HG02870 (cell line): ENCODE measurements around the gene TMUB1.

Experiments
- ATAC-seq: cut with Tn5 transposase; IDR thresholded peaks from one replicate; pipeline ENCODE4 v1.9.1; 2021; ENCODE audit warnings: mild to moderate bottlenecking, moderate library complexity; ENCODE audit not compliant: unreplicated experiment

The TMUB1 gene

GRCh38 chr7:151071032-151071866 lies 12.0 kb downstream of the TMUB1 start:
- ATAC-seq = no peak

- ATAC-seq = no peak
These were observed 12.7 kb downstream of the TMUB1 start for GRCh38 chr7:151070574-151070960.

GRCh38 chr7:151069841-151070573 lies 13.3 kb downstream of the TMUB1 start:
- no peak for ATAC-seq

DNA sequence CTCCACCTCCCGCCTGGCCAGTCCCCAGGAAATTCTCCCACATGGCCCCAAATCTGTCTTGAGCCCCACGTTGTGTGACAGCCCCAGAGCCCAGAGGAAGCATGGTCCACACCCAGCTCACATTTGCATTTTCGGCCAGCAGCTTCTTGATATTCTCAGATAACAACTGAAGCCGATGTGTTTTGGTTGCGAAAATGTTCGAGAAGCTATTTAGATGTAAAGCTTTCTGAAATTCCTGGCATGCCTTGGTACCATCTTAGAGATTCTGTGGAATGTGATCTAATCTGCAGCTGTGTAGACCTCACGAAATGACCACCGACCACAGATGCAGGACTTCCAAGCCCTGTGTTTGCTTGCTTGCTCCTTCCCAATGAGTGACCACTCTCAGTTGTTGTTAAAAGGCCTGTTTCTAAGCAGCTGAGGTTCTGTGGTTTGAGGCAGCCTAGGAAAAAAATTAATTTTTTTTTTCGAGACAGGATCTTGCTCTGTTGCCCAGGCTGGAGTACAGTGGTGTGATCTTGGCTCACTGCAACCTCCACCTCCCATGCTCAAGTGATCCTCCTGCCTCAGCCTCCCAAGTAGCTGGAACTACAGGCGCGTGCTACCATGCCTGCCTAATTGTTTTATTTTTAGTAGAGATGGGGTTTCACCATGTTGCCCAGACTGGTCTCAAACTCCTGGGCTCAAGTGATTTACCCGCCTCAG lies 15.1 kb downstream of the TMUB1 start:
- no peak for ATAC-seq

GRCh38 chr7:151066273-151066974 lies 16.9 kb downstream of the TMUB1 start:
- ATAC-seq = no peak

GRCh38 chr7:151065516-151065915 lies 17.8 kb downstream of the TMUB1 start:
- ATAC-seq = no peak

DNA sequence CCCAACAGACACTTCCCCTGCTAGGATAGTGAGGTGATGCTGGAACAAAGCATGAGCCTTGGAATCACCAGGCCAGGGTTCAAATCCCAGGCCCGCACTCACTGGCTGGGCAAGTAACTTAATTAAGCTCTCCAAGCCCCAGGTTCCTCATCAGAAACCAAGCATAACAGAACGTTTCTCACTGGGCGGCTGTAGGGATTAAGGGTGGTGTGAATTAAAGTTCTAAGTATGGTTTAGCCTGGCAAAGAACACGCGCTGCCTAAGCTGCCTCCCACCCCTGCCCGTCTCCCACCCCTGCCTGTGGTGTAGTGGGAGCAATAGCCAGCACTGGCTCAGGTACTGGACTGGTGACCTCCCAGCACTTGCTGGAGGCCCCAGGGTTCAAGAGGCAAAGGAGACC lies 18.3 kb downstream of the TMUB1 start:
- ATAC-seq = no peak

DNA sequence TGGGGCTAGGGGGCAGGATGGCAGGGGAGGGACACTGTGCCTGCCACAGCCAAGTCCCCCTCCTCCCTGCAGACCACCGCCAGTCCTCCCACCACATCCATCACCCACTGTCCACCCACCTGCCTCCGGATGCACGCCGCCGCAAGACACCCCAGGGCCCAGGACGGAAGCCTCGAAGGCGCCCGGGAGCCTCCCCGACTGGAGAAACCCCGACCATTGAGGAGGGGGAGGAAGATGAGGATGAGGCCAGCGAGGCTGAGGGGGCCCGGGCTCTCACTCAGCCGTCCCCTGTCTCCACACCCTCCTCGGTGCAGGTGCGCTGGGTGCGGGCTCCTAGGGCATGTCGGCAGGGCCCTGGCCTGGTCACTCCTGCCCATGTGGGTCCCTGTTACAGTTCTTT lies 18.8 kb downstream of the TMUB1 start:
- no peak for ATAC-seq

- ATAC-seq = no peak
These were observed 20.1 kb downstream of the TMUB1 start for GRCh38 chr7:151063212-151063561.

GRCh38 chr7:151062399-151063211 lies 20.7 kb downstream of the TMUB1 start:
- no peak for ATAC-seq

DNA sequence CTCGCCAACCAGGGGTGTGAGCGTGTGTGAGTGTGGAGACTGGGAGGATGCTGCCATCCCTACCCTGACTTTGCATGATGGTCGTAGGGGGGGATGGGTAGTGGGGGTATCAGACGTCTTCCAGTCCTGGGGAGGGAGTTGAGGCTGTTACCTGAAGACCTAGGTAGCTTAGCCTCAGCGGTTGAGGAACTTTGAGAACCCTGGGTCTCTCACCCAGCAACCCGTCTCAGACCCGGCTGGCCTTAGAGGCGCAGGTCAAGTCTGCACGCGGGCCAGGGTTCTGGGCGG lies 21.2 kb downstream of the TMUB1 start:
- ATAC-seq = no peak

GRCh38 chr7:151061213-151062110 lies 21.8 kb downstream of the TMUB1 start:
- ATAC-seq = no peak

- ATAC-seq = no peak
These were observed 22.7 kb downstream of the TMUB1 start for GRCh38 chr7:151060416-151061212.

DNA sequence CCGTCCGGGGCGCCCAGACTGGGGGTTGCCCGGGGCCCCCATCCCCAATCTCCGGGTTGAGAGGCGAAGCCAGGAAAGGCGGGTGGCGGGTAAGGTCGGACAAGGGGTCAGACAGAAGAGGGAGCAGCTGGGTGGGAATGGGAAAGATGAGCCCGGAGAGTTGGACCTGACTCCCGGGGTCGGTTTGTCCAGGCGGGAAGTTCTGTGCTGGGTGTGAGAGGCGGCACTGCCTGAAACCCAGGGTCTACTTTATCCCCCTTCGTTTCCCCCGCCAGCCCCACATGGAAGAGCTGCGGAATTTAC lies 23.2 kb downstream of the TMUB1 start:
- ATAC-seq = no peak

GRCh38 chr7:151059367-151060112 lies 23.8 kb downstream of the TMUB1 start, which contains the start of gene SLC4A2:
Gene SLC4A2, plus strand, starts transcription at chr7:151059589. Its CDS starts 2,399 bp downstream, at chr7:151061988.
- no peak for ATAC-seq

GRCh38 chr7:151058781-151059366 lies 24.4 kb downstream of the TMUB1 start:
- ATAC-seq = no peak

DNA sequence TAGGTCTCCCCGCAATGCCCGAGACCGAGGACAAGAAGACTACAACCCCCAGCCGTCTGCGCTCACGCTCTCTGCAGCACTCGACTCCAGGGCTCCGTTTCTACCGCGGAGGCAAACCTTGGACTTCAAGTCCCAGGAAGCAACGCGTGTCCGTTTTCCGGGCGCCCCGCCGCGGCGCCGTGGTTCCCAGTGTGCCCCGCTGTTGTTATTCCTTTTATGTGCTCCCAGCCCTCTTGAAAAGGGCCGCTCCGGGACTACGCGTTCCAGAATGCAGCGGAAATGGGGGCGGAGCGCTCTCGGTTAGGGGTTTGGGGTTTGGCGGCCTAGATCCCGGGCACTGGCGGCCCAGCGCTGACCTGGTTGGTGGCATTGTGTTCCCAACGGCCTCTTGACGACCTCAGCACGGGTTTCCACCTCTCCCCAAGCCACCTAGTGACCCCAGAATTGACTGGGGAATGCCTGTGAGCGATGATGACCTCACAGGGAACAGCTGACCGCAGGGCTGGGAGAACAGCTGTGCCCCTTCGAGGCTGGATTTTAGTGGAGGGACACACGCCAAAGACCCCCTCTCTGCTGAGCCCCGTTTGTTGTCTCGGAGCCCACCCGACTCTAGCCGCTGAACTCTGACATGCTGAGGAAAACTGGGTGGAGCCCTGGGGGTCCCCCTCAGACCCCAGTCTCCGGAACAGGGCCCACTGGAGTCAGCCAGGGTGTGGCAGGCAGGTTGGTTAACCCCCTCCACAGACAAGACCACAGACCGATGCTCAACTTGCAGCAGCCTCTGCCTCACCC lies 25.1 kb downstream of the TMUB1 start:
- ATAC-seq = peak; percentile 89
